ENCODE results near the gene ATP2A3.

DNA sequence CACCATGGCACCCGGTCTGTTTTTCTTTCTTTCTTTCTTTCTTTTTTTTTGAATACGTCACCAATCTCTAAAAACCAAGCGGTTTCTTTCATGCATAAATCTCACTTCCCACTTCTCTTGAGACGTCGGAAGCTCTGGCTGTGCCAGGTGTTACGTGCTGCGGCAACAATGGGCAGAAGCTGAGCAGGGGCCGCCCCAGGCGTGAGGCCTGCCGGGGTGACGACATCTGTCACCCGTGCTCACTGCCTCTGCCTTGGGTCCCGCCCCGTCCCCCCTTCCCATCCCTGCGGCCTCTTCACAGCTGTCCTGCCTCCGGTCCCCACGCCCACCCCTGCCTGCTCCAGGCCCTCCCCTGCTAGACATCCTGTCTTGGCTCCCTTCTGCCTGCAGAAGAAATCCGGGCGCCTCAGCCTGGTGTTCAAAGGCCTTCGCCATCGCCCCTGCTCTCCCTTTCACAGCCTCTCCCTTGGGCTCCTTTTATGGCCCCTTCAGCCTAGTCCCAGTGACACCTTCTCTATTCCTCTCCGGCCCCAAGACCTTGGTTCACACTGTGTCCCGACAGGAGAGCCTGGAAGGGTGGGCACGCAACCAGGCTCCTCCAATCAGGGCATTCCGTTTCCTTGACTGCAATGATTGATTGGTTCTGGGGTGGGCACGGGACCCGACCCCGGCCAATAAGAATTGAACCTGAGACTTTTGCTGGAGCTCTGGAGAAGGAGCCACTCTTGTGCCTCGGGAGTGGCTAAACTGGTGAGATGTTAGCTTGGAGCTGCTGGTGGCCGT is 52.8 kb downstream of the ATP2A3 start:
- TF ChIP-seq, protein P1, sequence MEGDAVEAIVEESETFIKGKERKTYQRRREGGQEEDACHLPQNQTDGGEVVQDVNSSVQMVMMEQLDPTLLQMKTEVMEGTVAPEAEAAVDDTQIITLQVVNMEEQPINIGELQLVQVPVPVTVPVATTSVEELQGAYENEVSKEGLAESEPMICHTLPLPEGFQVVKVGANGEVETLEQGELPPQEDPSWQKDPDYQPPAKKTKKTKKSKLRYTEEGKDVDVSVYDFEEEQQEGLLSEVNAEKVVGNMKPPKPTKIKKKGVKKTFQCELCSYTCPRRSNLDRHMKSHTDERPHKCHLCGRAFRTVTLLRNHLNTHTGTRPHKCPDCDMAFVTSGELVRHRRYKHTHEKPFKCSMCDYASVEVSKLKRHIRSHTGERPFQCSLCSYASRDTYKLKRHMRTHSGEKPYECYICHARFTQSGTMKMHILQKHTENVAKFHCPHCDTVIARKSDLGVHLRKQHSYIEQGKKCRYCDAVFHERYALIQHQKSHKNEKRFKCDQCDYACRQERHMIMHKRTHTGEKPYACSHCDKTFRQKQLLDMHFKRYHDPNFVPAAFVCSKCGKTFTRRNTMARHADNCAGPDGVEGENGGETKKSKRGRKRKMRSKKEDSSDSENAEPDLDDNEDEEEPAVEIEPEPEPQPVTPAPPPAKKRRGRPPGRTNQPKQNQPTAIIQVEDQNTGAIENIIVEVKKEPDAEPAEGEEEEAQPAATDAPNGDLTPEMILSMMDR (conservative IDR thresholded peaks at IDR 0.05) = no peak
- TF ChIP-seq EZH2 (IDR thresholded peaks at IDR 0.05; ENCODE audit: low read depth) = no peak
